K562 (cell line): ENCODE measurements around the gene WDCP. TPM values are rescaled to one million over a fixed set of nuclear protein-coding genes. Genes with fewer than 3 reads are reported as not detected.

Experiments
- BMI1 ChIP-seq: fragments of 150-350 bp; IDR thresholded peaks from 2 replicates; pipeline ENCODE4 v1.6.1; 2014; ENCODE audit warnings: low read length
- CBX8 ChIP-seq: fragments of 200-600 bp; sonication (generic); IDR thresholded peaks from 2 replicates; pipeline ENCODE4 v1.6.1; 2012; ENCODE audit warnings: borderline replicate concordance, mixed run types, low read depth, mild to moderate bottlenecking, moderate library complexity, mixed read lengths, low read length, control low read depth, inconsistent platforms; ENCODE audit not compliant: poor library complexity, severe bottlenecking; ENCODE audit errors: extremely low read depth
- CREB1 ChIP-seq, 2 experiments: sonication (generic) in 1 of 2; formaldehyde crosslinking in 1 of 2; IDR thresholded peaks; 2 replicates each; pipeline versions ENCODE4 v1.6.1 to v1.8.0; 2012 to 2022; ENCODE audit warnings: inconsistent platforms in 1 of 2, mild to moderate bottlenecking in 1 of 2, missing genetic modification reagents in 1 of 2, moderate library complexity in 1 of 2
- FOXA1 ChIP-seq: fragments of 450-650 bp; IDR thresholded peaks from 2 replicates; pipeline ENCODE4 v1.6.1; 2016; ENCODE audit warnings: mild to moderate bottlenecking, borderline replicate concordance
- FOXM1 ChIP-seq, 2 experiments: fragments of 450-650 bp in 1 of 2; sonication (generic) in 1 of 2; formaldehyde crosslinking in 1 of 2; IDR thresholded peaks; 2 replicates each; pipeline versions ENCODE4 v1.6.1 to v1.9.0; 2017 to 2022; ENCODE audit warnings: low read depth in 2 of 2, mild to moderate bottlenecking in 2 of 2, missing genetic modification reagents in 1 of 2, moderate library complexity in 1 of 2
- FOXO4 ChIP-seq: fragments of 450-650 bp; formaldehyde crosslinking; IDR thresholded peaks from 2 replicates; pipeline ENCODE4 v1.4.0; 2020; ENCODE audit warnings: mild to moderate bottlenecking, moderate library complexity
- GABPB2 ChIP-seq: fragments of 250-450 bp; sonication (Bioruptor Pico); conservative IDR thresholded peaks from 2 replicates; pipeline ENCODE4 v1.5.1; 2021; ENCODE audit warnings: mild to moderate bottlenecking
- GTF2E2 ChIP-seq: fragments of 200-800 bp; sonication (Bioruptor generic); IDR thresholded peaks from 2 replicates; pipeline ENCODE4 v1.6.1; 2016; ENCODE audit warnings: missing genetic modification characterization, missing compliant biosample characterization
- HIVEP1 ChIP-seq: fragments of 250-450 bp; sonication (Bioruptor Pico); IDR thresholded peaks from 2 replicates; pipeline ENCODE4 v1.4.0; 2020; ENCODE audit warnings: mild to moderate bottlenecking
- HSF4 ChIP-seq: fragments of 250-450 bp; sonication (Bioruptor Pico); IDR thresholded peaks from 2 replicates; pipeline ENCODE4 v2.1.2; 2022; ENCODE audit warnings: mild to moderate bottlenecking, moderate library complexity, borderline replicate concordance
- MEIS2 ChIP-seq: fragments of 450-650 bp; IDR thresholded peaks from 2 replicates; pipeline ENCODE4 v1.6.1; 2014; ENCODE audit warnings: mild to moderate bottlenecking; ENCODE audit not compliant: partially characterized antibody
- MIER1 ChIP-seq: fragments of 450-650 bp; IDR thresholded peaks from 2 replicates; pipeline ENCODE4 v1.6.1; 2016; ENCODE audit warnings: antibody characterized with exemption, mild to moderate bottlenecking, low read depth
- NR3C1 ChIP-seq: sonication (generic); formaldehyde crosslinking; IDR thresholded peaks from 2 replicates; pipeline ENCODE4 v1.8.1; 2022; ENCODE audit warnings: missing genetic modification reagents
- PHF8 ChIP-seq: fragments of 200-600 bp; sonication (generic); IDR thresholded peaks from 2 replicates; pipeline ENCODE4 v1.6.1; 2012; ENCODE audit warnings: mixed run types, mild to moderate bottlenecking, inconsistent platforms, low read length, moderate library complexity, borderline replicate concordance
- SRSF1 ChIP-seq: fragments of 200-400 bp; formaldehyde crosslinking; IDR thresholded peaks from 2 replicates; pipeline ENCODE4 v1.6.1; 2017; ENCODE audit warnings: mild to moderate bottlenecking, low read depth, low read length, moderate library complexity
- TEAD2 ChIP-seq: fragments of 450-650 bp; IDR thresholded peaks from 2 replicates; pipeline ENCODE4 v1.6.1; 2016; ENCODE audit warnings: missing genetic modification characterization, control low read depth, missing compliant biosample characterization
- WHSC1 ChIP-seq: IDR thresholded peaks from one replicate; pipeline ENCODE4 v1.6.1; 2012; ENCODE audit warnings: low read length, control low read depth, inconsistent platforms
- ZBTB5 ChIP-seq: fragments of 450-650 bp; IDR thresholded peaks from 2 replicates; pipeline ENCODE4 v1.6.1; 2017; ENCODE audit warnings: antibody characterized with exemption
- ZNF274 ChIP-seq: IDR thresholded peaks from 2 replicates; pipeline ENCODE4 v1.6.1; 2011; ENCODE audit warnings: low read depth, mild to moderate bottlenecking, low read length, moderate library complexity, borderline replicate concordance
- polyA plus RNA-seq, 8 experiments: library from polyadenylated mRNA; depleted of rRNA in 4 of 8; stranded (reverse) in 5 of 8; unstranded in 3 of 8; fragments of >200 nt; fragmentation: Nextera tagmentation in 2 of 8; fragmentation: Illumina TruSeq in 1 of 8; extraction: Ambion mirVana in 2 of 8; extraction: Trizol in 1 of 8; gene quantifications; 2 replicates each; pipeline versions ENCODE4 v1.2.1 to v1.2.3, GENCODE V29; 2011 to 2014; ENCODE audit warnings: inconsistent platforms in 1 of 8, missing spikeins in 1 of 8
- total RNA-seq, 7 experiments: library from RNA; depleted of rRNA in 6 of 7; stranded (reverse); fragments of >200 nt in 6 of 7; fragmentation: Illumina TruSeq in 2 of 7; extraction: Trizol in 2 of 7; gene quantifications; 2 replicates each; pipeline versions ENCODE4 v1.2.1 to v1.2.3, GENCODE V29; 2011 to 2021; ENCODE audit warnings: low replicate concordance in 1 of 7
- TF ChIP-seq, protein P1 (sequence below), 2 experiments: IDR thresholded peaks; 2 replicates each; pipeline ENCODE4 v1.6.1; 2011; ENCODE audit warnings: borderline replicate concordance in 1 of 2, control low read depth in 1 of 2, low read depth in 1 of 2, low read length in 1 of 2, mild to moderate bottlenecking in 1 of 2, mixed read lengths in 1 of 2, moderate library complexity in 1 of 2; ENCODE audit not compliant: insufficient read depth in 1 of 2, insufficient read length in 1 of 2, poor library complexity in 1 of 2, severe bottlenecking in 1 of 2; ENCODE audit errors: extremely low read depth in 1 of 2

Gene WDCP
- total and polyA plus RNA-seq, 9 of the 15 experiments (the other 6 are each of a cell fraction or from before 2014, with no cell fraction given) = 10.1 to 41.4 (median 21.8) TPM

- TF ChIP-seq CREB1 (IDR thresholded peaks at IDR 0.05) (peak; percentile 96), CREB1 (CRISPR knock-in tag; IDR thresholded peaks at IDR 0.05) (peak; percentile 98), NR3C1 (CRISPR knock-in tag) (no peak), GTF2E2 (tag) (peak; percentile 50; the same call in 1 of the 2 replicates), HIVEP1 (CRISPR knock-in tag) (no peak), WHSC1 (no peak), ZNF274 (no peak), ZBTB5 (no peak), CBX8 (no peak), BMI1 (no peak), FOXA1 (no peak), PHF8 (peak; percentile 89), MEIS2 (peak; percentile 47), TEAD2 (peak; percentile 39; the same call in 1 of the 2 replicates), GABPB2 (no peak), FOXO4 (CRISPR knock-in tag) (no peak), SRSF1 (no peak), HSF4 (CRISPR knock-in tag) (no peak), FOXM1 (IDR thresholded peaks at IDR 0.05; ENCODE audit: low read depth) (peak; percentile 44; the same call in 1 of the 2 replicates), FOXM1 (CRISPR knock-in tag; IDR thresholded peaks at IDR 0.05; ENCODE audit: low read depth) (0 out of 2 replicates have a peak, but pooled peaks have one; percentile 33), MIER1 (no peak; the same call in 1 of the 2 replicates)
- TF ChIP-seq, protein P1, sequence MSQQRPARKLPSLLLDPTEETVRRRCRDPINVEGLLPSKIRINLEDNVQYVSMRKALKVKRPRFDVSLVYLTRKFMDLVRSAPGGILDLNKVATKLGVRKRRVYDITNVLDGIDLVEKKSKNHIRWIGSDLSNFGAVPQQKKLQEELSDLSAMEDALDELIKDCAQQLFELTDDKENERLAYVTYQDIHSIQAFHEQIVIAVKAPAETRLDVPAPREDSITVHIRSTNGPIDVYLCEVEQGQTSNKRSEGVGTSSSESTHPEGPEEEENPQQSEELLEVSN (IDR thresholded peaks at IDR 0.05; ENCODE audit: borderline replicate concordance in 1 of 2, extremely low read depth in 1 of 2, insufficient read depth in 1 of 2, insufficient read length in 1 of 2, low read depth in 1 of 2, low read length in 1 of 2, poor library complexity in 1 of 2, severe bottlenecking in 1 of 2) = peak in 1 of 2 experiments; percentile 19
Measured at GRCh38 chr2:24075915-24076848, 29.0 kb upstream of the WDCP start, which contains the start of gene SF3B6 (continued).
